Stimulated activated CD4-positive, alpha-beta T cell treated with anti-CD3 and anti-CD28 coated beads, Interleukin-12 subunit alpha, Interleukin-12 subunit beta, amount 100 ng/mL, for 4 hours (primary cell): ENCODE measurements around the gene HARS1.
"Not testable (repeated sequence)": the region's sequence is repeated elsewhere in the genome, so short reads cannot be mapped to it uniquely, and the experiment has no call there.

ENCODE experiments used
- DNase-seq: peaks from one replicate; pipeline ENCODE4 v3.0.0-alpha.2; 2020

Gene HARS1

DNA sequence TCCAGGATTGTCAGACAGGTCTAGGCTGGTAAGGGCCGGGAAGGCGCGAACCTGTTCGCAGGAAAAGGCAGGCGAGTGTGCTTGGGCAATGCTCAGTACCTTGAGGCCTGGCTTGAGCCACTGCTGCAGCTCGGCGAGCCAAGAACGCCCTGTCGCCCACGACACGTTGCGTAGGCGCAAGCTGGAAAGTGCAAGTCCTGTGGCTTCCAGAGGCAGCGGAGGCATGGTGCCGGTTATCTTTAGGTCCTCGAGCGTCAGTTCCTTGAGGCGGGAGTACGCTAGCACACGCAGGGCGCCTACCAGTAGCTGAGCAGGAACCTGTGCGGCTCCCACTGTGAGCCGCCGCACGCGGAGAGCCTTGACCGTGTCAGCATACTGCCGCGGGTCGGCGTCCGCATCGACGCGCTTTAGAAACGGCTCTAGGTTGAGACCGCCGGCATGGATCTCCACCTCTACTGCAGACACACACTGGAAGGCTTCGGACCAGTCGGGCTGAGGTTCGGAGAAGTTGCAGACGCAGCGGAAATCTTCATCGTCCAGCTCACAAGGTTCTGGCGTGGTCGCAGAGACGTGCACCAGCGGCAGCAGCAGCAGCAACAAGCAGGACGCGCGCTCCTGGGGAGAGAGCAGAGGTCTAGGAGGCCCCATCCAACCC is 58.7 kb downstream of the HARS1 start:
- peak; percentile 39 for DNase-seq

DNA sequence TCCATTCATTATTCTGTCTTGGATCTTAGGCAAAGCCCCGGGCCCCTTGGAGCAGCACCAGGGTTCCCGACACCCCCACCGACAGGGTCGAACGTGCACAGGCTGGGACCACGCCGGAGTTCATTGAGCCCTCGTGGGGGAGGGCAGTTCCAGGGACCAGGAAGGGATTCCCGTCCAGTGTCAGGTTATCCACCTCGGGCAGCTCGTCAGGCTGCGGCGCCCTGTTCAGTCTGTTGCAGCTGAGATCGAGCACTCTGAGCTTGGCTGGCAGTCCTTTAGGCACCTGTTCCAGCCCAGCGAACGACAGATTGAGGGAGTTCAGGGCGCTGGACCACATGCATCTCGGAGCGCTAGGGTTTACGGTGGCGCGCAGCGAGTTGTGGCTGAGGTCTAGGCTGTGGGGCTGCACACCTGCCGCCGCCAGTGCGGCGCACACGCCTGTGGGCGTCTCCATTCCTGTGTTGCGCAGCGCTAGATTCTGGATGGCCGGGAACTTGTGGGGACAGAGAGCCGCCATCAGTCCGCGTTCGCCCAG is 59.3 kb downstream of the HARS1 start:
- no peak for DNase-seq

DNA sequence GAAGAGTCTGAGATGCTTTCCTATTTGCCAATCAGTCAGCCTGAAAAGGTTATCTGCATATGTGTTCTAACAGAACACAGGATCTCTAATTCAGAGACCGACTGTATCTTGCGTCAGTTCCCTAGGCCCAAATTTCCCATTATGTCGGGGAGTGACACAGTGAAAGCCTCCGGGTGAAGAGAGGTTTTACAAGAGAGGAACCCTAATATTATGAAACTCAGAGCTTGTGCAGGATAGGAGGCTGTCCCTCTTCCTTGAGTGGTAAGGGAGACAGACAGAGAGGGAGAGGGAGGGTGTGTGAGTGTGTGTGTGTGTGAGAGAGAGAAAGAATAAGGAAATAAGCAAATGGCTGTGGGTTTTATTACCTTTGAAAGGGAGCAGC is 60.1 kb downstream of the HARS1 start:
- DNase-seq: no peak

DNA sequence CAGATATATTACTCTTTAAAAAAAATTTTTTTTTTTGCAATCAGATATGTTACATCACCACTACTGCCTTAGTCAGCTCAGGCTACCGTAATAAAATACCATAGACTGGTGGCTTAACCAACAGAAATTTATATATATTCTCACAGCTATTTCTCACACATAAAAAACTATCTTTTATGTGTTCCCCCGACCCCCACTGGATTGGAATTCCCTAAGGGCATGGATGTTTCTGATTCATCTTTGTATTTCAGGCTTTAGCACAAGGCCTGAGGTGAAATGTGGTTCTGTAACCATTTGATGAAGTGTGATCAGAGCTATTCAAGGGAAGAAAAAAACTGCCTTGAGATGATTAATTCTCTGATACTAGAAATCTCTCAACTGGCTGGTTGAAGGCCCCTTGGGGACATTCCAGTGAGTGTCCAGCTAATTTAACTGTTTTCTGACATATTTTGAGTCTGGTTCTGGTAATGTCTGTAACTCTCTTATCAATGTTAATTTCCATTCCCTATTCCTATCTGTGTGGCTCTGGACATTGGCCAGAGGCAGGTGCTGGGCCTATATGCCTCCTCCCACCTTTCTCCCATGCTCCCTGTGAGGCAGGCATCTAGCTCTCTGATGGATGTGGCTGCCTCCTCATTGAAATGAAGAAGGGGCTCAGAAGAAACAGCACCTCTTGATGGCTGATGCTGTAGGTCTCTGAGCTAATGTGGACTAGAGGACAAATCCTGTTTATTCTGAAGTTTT is 60.7 kb downstream of the HARS1 start:
- no peak for DNase-seq

DNA sequence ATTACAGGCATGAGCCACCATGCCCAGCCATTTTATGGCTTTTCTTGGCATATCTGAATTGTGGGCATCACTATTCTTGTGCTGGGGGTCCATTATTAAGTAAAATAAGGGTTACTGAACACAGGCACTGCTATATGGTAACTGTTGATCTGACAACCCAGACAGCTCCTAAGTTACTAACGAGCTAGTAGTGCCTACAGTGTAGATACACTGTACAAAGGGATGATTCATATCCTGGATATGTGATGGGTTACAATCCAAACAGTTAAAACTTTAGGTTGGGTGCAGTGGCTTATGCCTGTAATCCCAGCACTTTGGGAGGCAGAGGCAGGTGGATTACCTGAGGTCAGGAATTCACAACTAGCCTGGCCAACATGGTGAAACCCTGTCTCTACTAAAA is 62.5 kb downstream of the HARS1 start:
- no peak for DNase-seq

DNA sequence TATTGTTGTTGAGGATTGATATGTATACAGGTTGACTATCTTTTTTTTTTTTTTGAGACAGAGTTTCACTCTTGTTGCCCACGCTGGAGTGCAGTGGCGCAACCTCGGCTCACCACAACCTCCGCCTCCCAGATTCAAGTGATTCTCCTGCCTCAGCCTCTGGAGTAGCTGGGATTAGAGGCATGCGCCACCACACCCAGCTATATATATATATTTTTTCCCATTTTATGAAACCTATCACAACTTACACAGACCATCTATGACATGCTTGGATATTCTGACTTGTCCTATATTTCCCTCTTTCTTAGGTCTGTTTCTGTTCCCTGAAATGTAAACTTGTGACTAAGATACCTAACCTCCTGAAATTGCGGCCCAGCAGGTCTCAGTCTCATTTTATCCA is 63.2 kb downstream of the HARS1 start:
- DNase-seq: no peak

DNA sequence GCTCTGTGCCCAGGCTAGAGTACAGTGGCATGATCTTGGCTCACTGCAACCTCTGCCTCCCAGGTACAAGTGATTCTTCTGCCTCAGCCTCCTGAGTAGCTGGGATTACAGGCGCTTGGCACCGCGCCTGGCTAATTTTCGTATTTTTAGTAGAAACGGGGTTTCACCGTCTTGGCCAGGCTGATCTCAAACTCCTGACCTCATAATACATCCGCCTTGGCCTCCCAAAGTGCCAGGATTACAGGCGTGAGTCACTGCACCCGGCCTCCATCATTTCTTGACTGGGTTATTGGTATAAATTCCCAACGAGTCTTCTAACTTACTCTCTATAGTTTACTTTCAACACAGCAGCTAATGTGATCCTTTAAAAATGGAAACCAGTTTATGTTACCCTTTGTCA is 66.3 kb downstream of the HARS1 start:
- not testable (repeated sequence) for DNase-seq
